ENCODE data around the gene KRT6B. TPM values are rescaled to one million over a fixed set of nuclear protein-coding genes. Genes with fewer than 3 reads are reported as not detected.

The KRT6B gene
- total RNA-seq, 3 donors from 2014 or later (not counting 1 experiment from before 2014, with no cell fraction given), result not detected

- ATAC-seq (no peak), DNase-seq (no peak)
- Mint-ChIP-seq H3K27ac (no peak overlapping the region), H3K4me3 (no peak overlapping the region), H3K36me3 (peaks cover 5% of the 10 kb centered on the region), H3K4me1 (peaks cover 0 to 6% of the 10 kb centered on the region in 2 donors), H3K9me3 (no peaks in the 10 kb centered on the region), H3K27me3 (ENCODE audit: low read depth in 2 of 2) (peaks cover 22 to 24% of the 10 kb centered on the region in 2 donors)
- Histone ChIP-seq H3K27me3 (ENCODE audit: control insufficient read depth, insufficient read depth, low read length) (no peaks in the 10 kb centered on the region), H3K27ac (ENCODE audit: low read length) (no peak overlapping the region), H3K4me1 (ENCODE audit: control insufficient read depth, insufficient read depth, low read length) (no peaks in the 10 kb centered on the region), H3K36me3 (ENCODE audit: control insufficient read depth, insufficient read depth, low read length) (no peaks in the 10 kb centered on the region), H3K4me3 (ENCODE audit: low read length) (no peak overlapping the region), H3K9me3 (ENCODE audit: control insufficient read depth, insufficient read depth, low read length) (no peaks in the 10 kb centered on the region)
- TF ChIP-seq CTCF (IDR thresholded peaks at IDR 0.05), result no peak
- intact Hi-C loops (cut with micrococcal nuclease), result no loop called here
- WGBS (ENCODE audit: insufficient coverage), result 100% methylated on average over 1 of the region's 1 CpG
Measured at GRCh38 chr12:52498946-52499345, 47.0 kb upstream of the KRT6B start.

- Mint-ChIP-seq H3K27ac (no peak overlapping the region), H3K27me3 (ENCODE audit: low read depth in 2 of 2) (peaks cover 23 to 34% of the 10 kb centered on the region in 2 donors), H3K36me3 (peaks cover 5% of the 10 kb centered on the region), H3K4me1 (peaks cover 0 to 6% of the 10 kb centered on the region in 2 donors), H3K9me3 (no peaks in the 10 kb centered on the region), H3K4me3 (no peak overlapping the region)
- no peak for TF ChIP-seq CTCF (IDR thresholded peaks at IDR 0.05)
- Histone ChIP-seq H3K4me1 (ENCODE audit: control insufficient read depth, insufficient read depth, low read length) (no peaks in the 10 kb centered on the region), H3K9me3 (ENCODE audit: control insufficient read depth, insufficient read depth, low read length) (no peaks in the 10 kb centered on the region), H3K27ac (ENCODE audit: low read length) (no peak overlapping the region), H3K27me3 (ENCODE audit: control insufficient read depth, insufficient read depth, low read length) (no peaks in the 10 kb centered on the region), H3K36me3 (ENCODE audit: control insufficient read depth, insufficient read depth, low read length) (no peaks in the 10 kb centered on the region), H3K4me3 (ENCODE audit: low read length) (no peak overlapping the region)
- 89% methylated on average over 7 of the region's 7 CpGs for WGBS (ENCODE audit: insufficient coverage)
- intact Hi-C loops (cut with micrococcal nuclease), result no loop called here
- ATAC-seq (no peak), DNase-seq (no peak)
Measured at GRCh38 chr12:52497975-52498374, 46.0 kb upstream of the KRT6B start.

- H3K36me3 ChIP-seq (ENCODE audit: control insufficient read depth, insufficient read depth, low read length), result no peaks in the 10 kb centered on the region
- no peak overlapping the region for H3K27ac ChIP-seq (ENCODE audit: low read length)
- peaks cover 0 to 6% of the 10 kb centered on the region in 2 donors for H3K4me1 Mint-ChIP-seq
- no peak for ATAC-seq
- no peak for TF ChIP-seq CTCF (IDR thresholded peaks at IDR 0.05)
- no peaks in the 10 kb centered on the region for H3K4me1 ChIP-seq (ENCODE audit: control insufficient read depth, insufficient read depth, low read length)
- no peak overlapping the region for H3K4me3 ChIP-seq (ENCODE audit: low read length)
- WGBS (ENCODE audit: insufficient coverage), result 66% methylated on average over 4 of the region's 4 CpGs
- H3K27ac Mint-ChIP-seq, result no peak overlapping the region
- no peak overlapping the region for H3K4me3 Mint-ChIP-seq
- no peaks in the 10 kb centered on the region for H3K9me3 ChIP-seq (ENCODE audit: control insufficient read depth, insufficient read depth, low read length)
- H3K9me3 Mint-ChIP-seq, result no peaks in the 10 kb centered on the region
- DNase-seq, result no peak
- H3K27me3 ChIP-seq (ENCODE audit: control insufficient read depth, insufficient read depth, low read length), result peaks cover 2% of the 10 kb centered on the region
- intact Hi-C loops (cut with micrococcal nuclease), result no loop called here
- H3K27me3 Mint-ChIP-seq (ENCODE audit: low read depth in 2 of 2), result peaks cover 26 to 34% of the 10 kb centered on the region in 2 donors
- H3K36me3 Mint-ChIP-seq, result no peaks in the 10 kb centered on the region
Measured at GRCh38 chr12:52496590-52497071, 44.7 kb upstream of the KRT6B start.

GRCh38 chr12:52496054-52496453, 44.1 kb upstream of the KRT6B start:
- Mint-ChIP-seq H3K4me3 (no peak overlapping the region), H3K36me3 (no peaks in the 10 kb centered on the region), H3K9me3 (no peaks in the 10 kb centered on the region), H3K27ac (no peak overlapping the region), H3K27me3 (ENCODE audit: low read depth in 2 of 2) (peaks cover 31 to 38% of the 10 kb centered on the region in 2 donors), H3K4me1 (peaks cover 0 to 6% of the 10 kb centered on the region in 2 donors)
- intact Hi-C loops (cut with micrococcal nuclease), result no loop called here
- Histone ChIP-seq H3K27ac (ENCODE audit: low read length) (no peak overlapping the region), H3K4me1 (ENCODE audit: control insufficient read depth, insufficient read depth, low read length) (no peaks in the 10 kb centered on the region), H3K27me3 (ENCODE audit: control insufficient read depth, insufficient read depth, low read length) (peaks cover 2% of the 10 kb centered on the region), H3K9me3 (ENCODE audit: control insufficient read depth, insufficient read depth, low read length) (no peaks in the 10 kb centered on the region), H3K36me3 (ENCODE audit: control insufficient read depth, insufficient read depth, low read length) (no peaks in the 10 kb centered on the region), H3K4me3 (ENCODE audit: low read length) (no peak overlapping the region)
- DNase-seq (no peak), ATAC-seq (no peak)
- no peak for TF ChIP-seq CTCF (IDR thresholded peaks at IDR 0.05)
- WGBS (ENCODE audit: insufficient coverage), result 39% methylated on average over 1 of the region's 2 CpGs
